CD4-positive, alpha-beta memory T cell (primary cell): ENCODE data around the gene ASAH2. TPM values are rescaled to one million over a fixed set of nuclear protein-coding genes. Genes with fewer than 3 reads are reported as not detected.

Source experiments
- polyA plus RNA-seq, 2 donors: library from polyadenylated mRNA; unstranded; fragments of 300-500 nt; fragmentation: Illumina TruSeq; gene quantifications; one replicate each; pipeline ENCODE4 v1.2.3, GENCODE V29; 2021
- total RNA-seq, 2 experiments: library from RNA; stranded (reverse); gene quantifications; one replicate each; pipeline ENCODE4 v1.2.3, GENCODE V29; 2021

Gene ASAH2
- total and polyA plus RNA-seq, 4 experiments from 2014 or later: 0.88 to 4.8 (median 2.8) TPM

Other genes starting within 250 kb of the ASAH2 start
- 10 to 100 TPM; 64.6 to 70.9 TPM for gene WASHC2A, start 183.6 kb downstream of the ASAH2 start, total RNA-seq
- 10 to 100 TPM; 10.7 to 44.3 TPM for gene WASHC2A, start 183.6 kb downstream of the ASAH2 start, polyA plus RNA-seq